Glomerular visceral epithelial cell (primary cell): ENCODE results near the gene UBALD2.

Source experiments
- DNase-seq: peaks from one replicate; pipeline ENCODE4 v3.0.0-alpha.2; 2016; ENCODE audit errors: extremely low spot score

The UBALD2 gene

GRCh38 chr17:76318586-76318985, 53.4 kb downstream of the UBALD2 start:
- DNase-seq, result no peak
